HepG2 (cell line): ENCODE data around the gene PPME1. TPM values are rescaled to one million over a fixed set of nuclear protein-coding genes. Genes with fewer than 3 reads are reported as not detected.

Source experiments
- ATAC-seq: fragments of 200-7000 bp; cut with Tn5 transposase; 3 replicates; pipeline ENCODE4 v1.9.1; 2020; ENCODE audit warnings: mild to moderate bottlenecking, moderate library complexity
- BruUV-seq: library from RNA; stranded (reverse); fragments of 400-500 nt; replicated peaks from 2 replicates; lab custom pipeline; 2021; lab: Mats Ljungman, UMichigan
- CTCF ChIA-PET: fragments of 300-600 bp; formaldehyde crosslinking; extraction: SDS; loops from one replicate; lab custom pipeline; 2021; ENCODE audit warnings: low total read pairs, inconsistent platforms, low intra/inter-chr PET ratio; lab: Yijun Ruan, JAX
- POLR2A ChIA-PET: fragments of 350-600 bp; sonication (Branson Sonifier 250); formaldehyde crosslinking; loops from one replicate; lab custom pipeline; 2020; ENCODE audit warnings: antibody characterized with exemption, inconsistent platforms; lab: Yijun Ruan, JAX
- DNase-seq: peaks from one replicate; pipeline ENCODE4 v3.0.0-alpha.2; 2015; ENCODE audit warnings: low spot score
- FAIRE-seq: peaks from 3 replicates; lab custom pipeline; 2011; peaks lifted over from hg19 to GRCh38; lab: Jason Lieb, UNC
- H2AFZ ChIP-seq: one replicate; pipeline ENCODE4 v1.6.1; 2011; ENCODE audit warnings: low read length, inconsistent platforms
- H3K27ac ChIP-seq: fragments of 300-600 bp; 3 replicates; pipeline ENCODE4 v1.8.0; 2011; ENCODE audit warnings: mixed run types, mild to moderate bottlenecking, mixed read lengths, low read length, inconsistent platforms; ENCODE audit not compliant: insufficient read depth; ENCODE audit errors: extremely low read length
- H3K27me3 ChIP-seq, 2 experiments: fragments of 200-600 bp in 1 of 2; 2 replicates in 1 of 2; 3 replicates in 1 of 2; pipeline versions ENCODE4 v1.6.0 to v1.8.0; 2011; ENCODE audit warnings: low read length in 2 of 2, mild to moderate bottlenecking in 2 of 2, moderate library complexity in 2 of 2, inconsistent platforms in 1 of 2; ENCODE audit not compliant: insufficient read depth in 2 of 2, control insufficient read depth in 1 of 2
- H3K36me3 ChIP-seq, 2 experiments: fragments of 200-600 bp in 1 of 2; replicated peaks in 1 of 2; 2 replicates in 1 of 2; 3 replicates in 1 of 2; pipeline versions ENCODE4 v1.5.1 to v1.8.0; 2011; ENCODE audit warnings: low read length in 2 of 2, inconsistent platforms in 1 of 2; ENCODE audit not compliant: insufficient read depth in 2 of 2, control insufficient read depth in 1 of 2
- H3K4me1 ChIP-seq: 2 replicates; pipeline ENCODE4 v1.5.1; 2012; ENCODE audit warnings: low read length, inconsistent platforms; ENCODE audit not compliant: insufficient read depth
- H3K4me2 ChIP-seq: 2 replicates; pipeline ENCODE4 v1.6.0; 2011; ENCODE audit warnings: low read depth, low read length, inconsistent platforms
- H3K4me3 ChIP-seq, 3 experiments: fragments of 200-600 bp in 1 of 3; sonication (generic), shearing (Covaris generic) in 1 of 3; replicated peaks in 1 of 3; 2 replicates each; pipeline ENCODE4 v1.5.1; 2011 to 2016; ENCODE audit warnings: low read length in 3 of 3, inconsistent platforms in 2 of 3, low read depth in 2 of 3, mild to moderate bottlenecking in 2 of 3, control low read depth in 1 of 3, mixed read lengths in 1 of 3; ENCODE audit not compliant: insufficient read depth in 1 of 3
- H3K79me2 ChIP-seq: one replicate; pipeline ENCODE4 v1.6.1; 2011; ENCODE audit warnings: low read length, inconsistent platforms; ENCODE audit not compliant: insufficient read depth
- H3K9ac ChIP-seq: 2 replicates; pipeline ENCODE4 v1.6.0; 2011; ENCODE audit warnings: mild to moderate bottlenecking, low read depth, low read length, inconsistent platforms; ENCODE audit not compliant: insufficient read depth
- H3K9me3 ChIP-seq: 2 replicates; pipeline ENCODE4 v1.5.1; 2012; ENCODE audit warnings: mild to moderate bottlenecking, low read length
- H4K20me1 ChIP-seq: 2 replicates; pipeline ENCODE4 v1.6.0; 2011; ENCODE audit warnings: inconsistent platforms, mild to moderate bottlenecking, low read length, moderate library complexity; ENCODE audit not compliant: insufficient read depth
- CBX2 ChIP-seq, 2 experiments: fragments of 200-600 bp in 1 of 2; sonication (generic); formaldehyde crosslinking in 1 of 2; IDR thresholded peaks; 2 replicates each; pipeline versions ENCODE4 v1.7.0 to v1.8.1; 2018 to 2022; ENCODE audit warnings: low read depth in 2 of 2, low read length in 1 of 2, mild to moderate bottlenecking in 1 of 2, missing genetic modification reagents in 1 of 2
- CCDC6 ChIP-seq: sonication (generic); formaldehyde crosslinking; IDR thresholded peaks from 2 replicates; pipeline ENCODE4 v1.8.1; 2022; ENCODE audit warnings: mild to moderate bottlenecking, missing genetic modification reagents, moderate library complexity
- HNRNPLL ChIP-seq: fragments of 200-400 bp; formaldehyde crosslinking; IDR thresholded peaks from 2 replicates; pipeline ENCODE4 v1.6.1; 2017; ENCODE audit warnings: mild to moderate bottlenecking, low read depth, low read length; ENCODE audit not compliant: poor library complexity, severe bottlenecking
- HOXD1 ChIP-seq: sonication (generic); formaldehyde crosslinking; IDR thresholded peaks from 2 replicates; pipeline ENCODE4 v1.5.0; 2020; ENCODE audit warnings: missing genetic modification reagents
- REL ChIP-seq: sonication (generic); formaldehyde crosslinking; conservative IDR thresholded peaks from 2 replicates; pipeline ENCODE4 v1.8.0; 2022; ENCODE audit warnings: mild to moderate bottlenecking, missing genetic modification reagents, moderate library complexity
- SMAD9 ChIP-seq: sonication (generic); formaldehyde crosslinking; IDR thresholded peaks from 2 replicates; pipeline ENCODE4 v1.5.1; 2020; ENCODE audit warnings: mild to moderate bottlenecking, missing genetic modification reagents
- STAT5B ChIP-seq: sonication (generic); formaldehyde crosslinking; IDR thresholded peaks from 2 replicates; pipeline ENCODE4 v1.4.0; 2020; ENCODE audit warnings: missing genetic modification reagents
- TCF7 ChIP-seq: sonication (generic); IDR thresholded peaks from 2 replicates; pipeline ENCODE4 v1.6.1; 2016; ENCODE audit warnings: antibody characterized with exemption, low read depth
- ZBTB20 ChIP-seq: sonication (generic); formaldehyde crosslinking; IDR thresholded peaks from 2 replicates; pipeline ENCODE4 v1.8.1; 2023; ENCODE audit warnings: missing genetic modification reagents, low read depth, mild to moderate bottlenecking, borderline replicate concordance
- ZFX ChIP-seq: sonication (generic); formaldehyde crosslinking; IDR thresholded peaks from 2 replicates; pipeline ENCODE4 v1.4.0; 2020; ENCODE audit warnings: mild to moderate bottlenecking, low read depth, missing genetic modification reagents, moderate library complexity
- ZNF33A ChIP-seq: sonication (generic); formaldehyde crosslinking; IDR thresholded peaks from 2 replicates; pipeline ENCODE4 v1.5.1; 2020; ENCODE audit warnings: missing genetic modification reagents, mild to moderate bottlenecking, moderate library complexity, borderline replicate concordance
- ZNF383 ChIP-seq: sonication (generic); formaldehyde crosslinking; IDR thresholded peaks from 2 replicates; pipeline ENCODE4 v1.4.0; 2020; ENCODE audit warnings: missing genetic modification reagents, mild to moderate bottlenecking, borderline replicate concordance
- ZNF75D ChIP-seq: sonication (generic); formaldehyde crosslinking; IDR thresholded peaks from 2 replicates; pipeline ENCODE4 v1.8.1; 2023; ENCODE audit warnings: missing genetic modification reagents, mild to moderate bottlenecking, borderline replicate concordance
- ZNF766 ChIP-seq: sonication (generic); formaldehyde crosslinking; IDR thresholded peaks from 2 replicates; pipeline ENCODE4 v1.5.0; 2020; ENCODE audit warnings: missing genetic modification reagents, borderline replicate concordance
- WGBS: methylation state at CpG from one replicate; pipeline ENCODE4 v1.1.6; 2017; ENCODE audit warnings: low lambda C conversion rate; 5-methylcytosine and 5-hydroxymethylcytosine counted together
- in situ Hi-C: cut with HindIII; loops from 2 replicates; pipeline ENCODE4 v1.10.0; 2017; ENCODE audit warnings: low pct_unique_long_range_greater_than_20kb; ENCODE audit not compliant: extremely low pct_ligation_motif_present
- intact Hi-C: fragments of 100-400 bp; cut with micrococcal nuclease; formaldehyde crosslinking; loops from one replicate; pipeline ENCODE4 v1.10.0; 2022; ENCODE audit not compliant: unreplicated experiment
- polyA plus RNA-seq, 8 experiments: library from polyadenylated mRNA; depleted of rRNA in 3 of 8; stranded (reverse) in 7 of 8; unstranded in 1 of 8; fragments of >200 nt; fragmentation: Illumina TruSeq in 4 of 8; extraction: Trizol in 4 of 8; gene quantifications; 2 replicates each; pipeline versions ENCODE4 v1.2.1 to v1.2.3, GENCODE V29; 2011 to 2016; ENCODE audit warnings: low read depth in 4 of 8, missing spikeins in 1 of 8, mixed read lengths in 1 of 8; ENCODE audit not compliant: insufficient read depth in 1 of 8
- total RNA-seq, 5 experiments: library from RNA; depleted of rRNA; stranded (reverse); fragments of >200 nt; fragmentation: Illumina TruSeq; extraction: Trizol; gene quantifications; 2 replicates each; pipeline ENCODE4 v1.2.3, GENCODE V29; 2016; ENCODE audit warnings: low read depth in 1 of 5
- TF ChIP-seq, protein P1 (sequence below): sonication (generic); formaldehyde crosslinking; IDR thresholded peaks from 2 replicates; pipeline ENCODE4 v1.9.0; 2021; ENCODE audit warnings: missing genetic modification reagents, borderline replicate concordance
- TF ChIP-seq, protein P2 (sequence below): sonication (generic); formaldehyde crosslinking; conservative IDR thresholded peaks from 2 replicates; pipeline ENCODE4 v1.5.0; 2020; ENCODE audit warnings: missing genetic modification reagents
- TF ChIP-seq, protein P3 (sequence below): IDR thresholded peaks from 2 replicates; pipeline ENCODE4 v1.6.1; 2018; ENCODE audit warnings: missing genetic modification reagents

The PPME1 gene
- total and polyA plus RNA-seq, 2 of the 13 experiments (the other 11 are each of a cell fraction or from before 2014, with no cell fraction given): 31.3 to 56.0 TPM

DNA sequence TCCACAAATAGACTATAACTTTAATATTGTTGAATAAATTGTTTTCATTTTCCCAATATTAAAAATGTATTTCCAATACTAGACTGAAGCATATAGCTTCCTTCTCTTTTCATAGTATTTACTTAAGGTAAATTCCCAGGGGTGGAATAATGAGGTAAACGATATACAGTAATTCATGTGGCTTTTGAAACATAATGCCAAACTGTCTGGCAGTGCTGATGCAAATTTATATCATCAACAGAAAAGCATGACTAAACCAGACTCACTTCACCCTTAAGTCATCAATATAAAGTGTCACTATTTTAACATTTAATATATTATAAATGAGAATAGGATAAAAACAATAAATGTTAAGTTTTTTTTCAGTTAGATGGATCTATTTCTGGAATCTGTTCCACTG lies 13.9 kb upstream of the PPME1 start:
- WGBS: 96% methylated on average over 1 of the region's 1 CpG
- H3K4me3 ChIP-seq: no peak overlapping the region
- FAIRE-seq: no peak
- TF ChIP-seq TCF7: no peak
- TF ChIP-seq REL (CRISPR knock-in tag): no peak
- TF ChIP-seq SMAD9 (CRISPR knock-in tag): no peak
- TF ChIP-seq ZNF75D (CRISPR knock-in tag): no peak
- TF ChIP-seq ZNF33A (CRISPR knock-in tag): no peak
- no peak for TF ChIP-seq ZBTB20 (CRISPR knock-in tag)
- TF ChIP-seq, protein P1, sequence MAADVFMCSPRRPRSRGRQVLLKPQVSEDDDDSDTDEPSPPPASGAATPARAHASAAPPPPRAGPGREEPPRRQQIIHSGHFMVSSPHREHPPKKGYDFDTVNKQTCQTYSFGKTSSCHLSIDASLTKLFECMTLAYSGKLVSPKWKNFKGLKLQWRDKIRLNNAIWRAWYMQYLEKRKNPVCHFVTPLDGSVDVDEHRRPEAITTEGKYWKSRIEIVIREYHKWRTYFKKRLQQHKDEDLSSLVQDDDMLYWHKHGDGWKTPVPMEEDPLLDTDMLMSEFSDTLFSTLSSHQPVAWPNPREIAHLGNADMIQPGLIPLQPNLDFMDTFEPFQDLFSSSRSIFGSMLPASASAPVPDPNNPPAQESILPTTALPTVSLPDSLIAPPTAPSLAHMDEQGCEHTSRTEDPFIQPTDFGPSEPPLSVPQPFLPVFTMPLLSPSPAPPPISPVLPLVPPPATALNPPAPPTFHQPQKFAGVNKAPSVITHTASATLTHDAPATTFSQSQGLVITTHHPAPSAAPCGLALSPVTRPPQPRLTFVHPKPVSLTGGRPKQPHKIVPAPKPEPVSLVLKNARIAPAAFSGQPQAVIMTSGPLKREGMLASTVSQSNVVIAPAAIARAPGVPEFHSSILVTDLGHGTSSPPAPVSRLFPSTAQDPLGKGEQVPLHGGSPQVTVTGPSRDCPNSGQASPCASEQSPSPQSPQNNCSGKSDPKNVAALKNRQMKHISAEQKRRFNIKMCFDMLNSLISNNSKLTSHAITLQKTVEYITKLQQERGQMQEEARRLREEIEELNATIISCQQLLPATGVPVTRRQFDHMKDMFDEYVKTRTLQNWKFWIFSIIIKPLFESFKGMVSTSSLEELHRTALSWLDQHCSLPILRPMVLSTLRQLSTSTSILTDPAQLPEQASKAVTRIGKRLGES (CRISPR knock-in tag): no peak
- TF ChIP-seq, protein P2, sequence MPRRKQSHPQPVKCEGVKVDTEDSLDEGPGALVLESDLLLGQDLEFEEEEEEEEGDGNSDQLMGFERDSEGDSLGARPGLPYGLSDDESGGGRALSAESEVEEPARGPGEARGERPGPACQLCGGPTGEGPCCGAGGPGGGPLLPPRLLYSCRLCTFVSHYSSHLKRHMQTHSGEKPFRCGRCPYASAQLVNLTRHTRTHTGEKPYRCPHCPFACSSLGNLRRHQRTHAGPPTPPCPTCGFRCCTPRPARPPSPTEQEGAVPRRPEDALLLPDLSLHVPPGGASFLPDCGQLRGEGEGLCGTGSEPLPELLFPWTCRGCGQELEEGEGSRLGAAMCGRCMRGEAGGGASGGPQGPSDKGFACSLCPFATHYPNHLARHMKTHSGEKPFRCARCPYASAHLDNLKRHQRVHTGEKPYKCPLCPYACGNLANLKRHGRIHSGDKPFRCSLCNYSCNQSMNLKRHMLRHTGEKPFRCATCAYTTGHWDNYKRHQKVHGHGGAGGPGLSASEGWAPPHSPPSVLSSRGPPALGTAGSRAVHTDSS (CRISPR knock-in tag): no peak
- no peak for TF ChIP-seq ZNF383
- no peak for TF ChIP-seq CBX2 (IDR thresholded peaks at IDR 0.05; ENCODE audit: low read depth, low read length)
- TF ChIP-seq CBX2 (CRISPR knock-in tag; IDR thresholded peaks at IDR 0.05; ENCODE audit: low read depth): no peak
- TF ChIP-seq HOXD1: no peak
- TF ChIP-seq ZFX (CRISPR knock-in tag): no peak
- no peak for TF ChIP-seq ZNF766 (CRISPR knock-in tag)
- TF ChIP-seq, protein P3, sequence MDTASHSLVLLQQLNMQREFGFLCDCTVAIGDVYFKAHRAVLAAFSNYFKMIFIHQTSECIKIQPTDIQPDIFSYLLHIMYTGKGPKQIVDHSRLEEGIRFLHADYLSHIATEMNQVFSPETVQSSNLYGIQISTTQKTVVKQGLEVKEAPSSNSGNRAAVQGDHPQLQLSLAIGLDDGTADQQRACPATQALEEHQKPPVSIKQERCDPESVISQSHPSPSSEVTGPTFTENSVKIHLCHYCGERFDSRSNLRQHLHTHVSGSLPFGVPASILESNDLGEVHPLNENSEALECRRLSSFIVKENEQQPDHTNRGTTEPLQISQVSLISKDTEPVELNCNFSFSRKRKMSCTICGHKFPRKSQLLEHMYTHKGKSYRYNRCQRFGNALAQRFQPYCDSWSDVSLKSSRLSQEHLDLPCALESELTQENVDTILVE (CRISPR knock-in tag): no peak
- no peak for TF ChIP-seq HNRNPLL
- no peak for TF ChIP-seq STAT5B (CRISPR knock-in tag)
- no peak for TF ChIP-seq CCDC6 (CRISPR knock-in tag)

More for the DNA sequence above, 13.9 kb upstream of the PPME1 start:
- Histone ChIP-seq H3K27me3 (no peaks in the 10 kb centered on the region), H4K20me1 (no peaks in the 10 kb centered on the region), H3K4me1 (no peaks in the 10 kb centered on the region), H3K27ac (no peak overlapping the region), H3K9ac (no peak overlapping the region), H3K36me3 (no peaks in the 10 kb centered on the region; a peak in 1 of 5 replicates), H2AFZ (no peak overlapping the region), H3K4me2 (no peak overlapping the region), H3K9me3 (peaks cover 6% of the 10 kb centered on the region; the same call in 1 of the 2 replicates), H3K79me2 (no peaks in the 10 kb centered on the region)
- DNase-seq (no peak), ATAC-seq (no peak)
- intact Hi-C loops (no loop called here), in situ Hi-C loops (loop anchor here (25.0 kb wide), 1 partner anchor 195 kb away; the partner anchor contains the start of gene DNAJB13)
- ChIA-PET CTCF (no interaction called here), POLR2A (no interaction called here)
- BruUV-seq: no TSS peak
